Stomach smooth muscle (tissue), 2 donors: ENCODE measurements around the gene PBXIP1.

Experiments used
- H3K27ac ChIP-seq: one replicate; pipeline ENCODE4 v1.7.0; 2013; ENCODE audit warnings: mild to moderate bottlenecking, low read length, inconsistent platforms
- H3K27me3 ChIP-seq, 2 donors: one replicate each; pipeline ENCODE4 v1.7.0; 2013; ENCODE audit warnings: low read length in 2 of 2; ENCODE audit not compliant: insufficient read depth in 2 of 2, control insufficient read depth in 1 of 2
- H3K36me3 ChIP-seq, 2 donors: one replicate each; pipeline ENCODE4 v1.7.0; 2013; ENCODE audit warnings: low read length in 2 of 2; ENCODE audit not compliant: control insufficient read depth in 2 of 2, insufficient read depth in 2 of 2
- H3K4me1 ChIP-seq: one replicate; pipeline ENCODE4 v1.7.0; 2013; ENCODE audit warnings: low read length; ENCODE audit not compliant: control insufficient read depth, insufficient read depth
- H3K4me3 ChIP-seq, 2 donors: one replicate each; pipeline ENCODE4 v1.7.0; 2013; ENCODE audit warnings: low read length in 2 of 2
- H3K9ac ChIP-seq, 2 donors: one replicate each; pipeline ENCODE4 v1.7.0; 2013; ENCODE audit warnings: low read length in 2 of 2, mild to moderate bottlenecking in 1 of 2
- H3K9me3 ChIP-seq, 2 donors: one replicate each; pipeline ENCODE4 v1.7.0; 2013; ENCODE audit warnings: low read length in 2 of 2; ENCODE audit not compliant: control insufficient read depth in 2 of 2
- donor health status: healthy.
- donor health status: Pancreatic carcinoma.

PBXIP1 gene

GRCh38 chr1:154906621-154907081 is 49.2 kb downstream of the PBXIP1 start:
- no peaks in the 10 kb centered on the region for H3K36me3 ChIP-seq

GRCh38 chr1:154902938-154903566 is 52.8 kb downstream of the PBXIP1 start:
- H3K36me3 ChIP-seq: no peaks in the 10 kb centered on the region
- H3K9ac ChIP-seq: no peak overlapping the region
- H3K27ac ChIP-seq: no peak overlapping the region
- H3K27me3 ChIP-seq: no peaks in the 10 kb centered on the region
- no peaks in the 10 kb centered on the region for H3K4me1 ChIP-seq
- no peaks in the 10 kb centered on the region for H3K9me3 ChIP-seq
- H3K4me3 ChIP-seq: no peak overlapping the region

More at GRCh38 chr1:154906621-154907081, 49.2 kb downstream of the PBXIP1 start:
- H3K9ac ChIP-seq: no peak overlapping the region
- no peaks in the 10 kb centered on the region for H3K9me3 ChIP-seq
- H3K27me3 ChIP-seq: no peaks in the 10 kb centered on the region
- no peak overlapping the region for H3K4me3 ChIP-seq
- H3K4me1 ChIP-seq: no peaks in the 10 kb centered on the region
- no peak overlapping the region for H3K27ac ChIP-seq

- Histone ChIP-seq H3K27me3 (no peaks in the 10 kb centered on the region), H3K4me3 (no peak overlapping the region), H3K36me3 (no peaks in the 10 kb centered on the region)
These were observed 54.3 kb downstream of the PBXIP1 start for GRCh38 chr1:154901591-154901990.

GRCh38 chr1:154899041-154899440 is 56.9 kb downstream of the PBXIP1 start:
- H3K4me1 ChIP-seq: no peaks in the 10 kb centered on the region
- H3K27me3 ChIP-seq: no peaks in the 10 kb centered on the region
- no peak overlapping the region for H3K4me3 ChIP-seq
- no peaks in the 10 kb centered on the region for H3K36me3 ChIP-seq
- H3K9me3 ChIP-seq: no peaks in the 10 kb centered on the region
- no peak overlapping the region for H3K9ac ChIP-seq
- H3K27ac ChIP-seq: no peak overlapping the region

More at GRCh38 chr1:154901591-154901990, 54.3 kb downstream of the PBXIP1 start:
- Histone ChIP-seq H3K9ac (no peak overlapping the region), H3K27ac (no peak overlapping the region), H3K9me3 (no peaks in the 10 kb centered on the region), H3K4me1 (no peaks in the 10 kb centered on the region)

GRCh38 chr1:154896771-154897286 is 59.1 kb downstream of the PBXIP1 start:
- H3K4me1 ChIP-seq: no peaks in the 10 kb centered on the region
- H3K9ac ChIP-seq: no peak overlapping the region
- no peak overlapping the region for H3K4me3 ChIP-seq
- H3K9me3 ChIP-seq: no peaks in the 10 kb centered on the region
- H3K27me3 ChIP-seq: no peaks in the 10 kb centered on the region
- H3K27ac ChIP-seq: no peak overlapping the region
- H3K36me3 ChIP-seq: no peaks in the 10 kb centered on the region

GRCh38 chr1:154895798-154896197 is 60.1 kb downstream of the PBXIP1 start:
- H3K4me1 ChIP-seq: no peaks in the 10 kb centered on the region
- H3K36me3 ChIP-seq: no peaks in the 10 kb centered on the region
- no peak overlapping the region for H3K27ac ChIP-seq
- H3K9ac ChIP-seq: no peak overlapping the region
- no peak overlapping the region for H3K4me3 ChIP-seq
- no peaks in the 10 kb centered on the region for H3K27me3 ChIP-seq
- H3K9me3 ChIP-seq: no peaks in the 10 kb centered on the region
